Effector CD4-positive, alpha-beta T cell (primary cell): ENCODE data around the gene UBA6.
"Not testable (repeated sequence)": the region's sequence is repeated elsewhere in the genome, so short reads cannot be mapped to it uniquely, and the experiment has no call there.

Experiments
- DNase-seq: peaks from one replicate; pipeline ENCODE4 v3.0.0-alpha.2; 2020

UBA6 gene

GRCh38 chr4:67713529-67714247 lies 12.7 kb upstream of the UBA6 start:
- DNase-seq = no peak

- no peak for DNase-seq
Observed at GRCh38 chr4:67712650-67713528, 11.9 kb upstream of the UBA6 start.

GRCh38 chr4:67712000-67712625 lies 11.2 kb upstream of the UBA6 start:
- DNase-seq = no peak

GRCh38 chr4:67706682-67707081 lies 5.7 kb upstream of the UBA6 start:
- DNase-seq = not testable (repeated sequence)

GRCh38 chr4:67704843-67705242 lies 3.9 kb upstream of the UBA6 start:
- DNase-seq = no peak

- DNase-seq = no peak
Observed at GRCh38 chr4:67702166-67702565, 1.2 kb upstream of the UBA6 start.

- no peak for DNase-seq
Observed at GRCh38 chr4:67701517-67701850, 529 bp upstream of the UBA6 start.

- DNase-seq = no peak
Observed at GRCh38 chr4:67700116-67700737, 728 bp downstream of the UBA6 start.

GRCh38 chr4:67699603-67700002 lies 1.4 kb downstream of the UBA6 start:
- no peak for DNase-seq

- DNase-seq = no peak
Observed at GRCh38 chr4:67697860-67698687, 2.9 kb downstream of the UBA6 start.

GRCh38 chr4:67696061-67696460 lies 4.9 kb downstream of the UBA6 start:
- no peak for DNase-seq

- DNase-seq = no peak
Observed at GRCh38 chr4:67694662-67695061, 6.3 kb downstream of the UBA6 start.

GRCh38 chr4:67691328-67691727 lies 9.6 kb downstream of the UBA6 start:
- no peak for DNase-seq

- DNase-seq = no peak
Observed at GRCh38 chr4:67687636-67688035, 13.3 kb downstream of the UBA6 start.

GRCh38 chr4:67685532-67685859 lies 15.5 kb downstream of the UBA6 start:
- no peak for DNase-seq

GRCh38 chr4:67684839-67685531 lies 16.0 kb downstream of the UBA6 start:
- no peak for DNase-seq

- no peak for DNase-seq
Observed at GRCh38 chr4:67682266-67682665, 18.7 kb downstream of the UBA6 start.

- DNase-seq = no peak
Observed at GRCh38 chr4:67680581-67681222, 20.3 kb downstream of the UBA6 start.

GRCh38 chr4:67678612-67679011 lies 22.3 kb downstream of the UBA6 start:
- no peak for DNase-seq

- no peak for DNase-seq
Observed at GRCh38 chr4:67674098-67674497, 26.9 kb downstream of the UBA6 start.

GRCh38 chr4:67668315-67668714 lies 32.6 kb downstream of the UBA6 start:
- no peak for DNase-seq
